ENCODE data around the gene TNRC18.
"Not testable (repeated sequence)": the region's sequence is repeated elsewhere in the genome, so short reads cannot be mapped to it uniquely, and the experiment has no call there.

TNRC18 gene

GRCh38 chr7:5349437-5350173 lies 74.0 kb downstream of the TNRC18 start:
- DNase-seq (ENCODE audit: low spot score), result no peak

GRCh38 chr7:5349005-5349380 lies 74.6 kb downstream of the TNRC18 start:
- no peak for DNase-seq (ENCODE audit: low spot score)

GRCh38 chr7:5348134-5349004 lies 75.3 kb downstream of the TNRC18 start:
- DNase-seq (ENCODE audit: low spot score), result no peak

- DNase-seq (ENCODE audit: low spot score), result no peak
Observed at GRCh38 chr7:5345671-5346070, 78.0 kb downstream of the TNRC18 start.

- DNase-seq (ENCODE audit: low spot score), result no peak
Observed at GRCh38 chr7:5345171-5345570, 78.5 kb downstream of the TNRC18 start.

- DNase-seq (ENCODE audit: low spot score), result no peak
Observed at GRCh38 chr7:5344342-5344741, 79.3 kb downstream of the TNRC18 start.

- no peak for DNase-seq (ENCODE audit: low spot score)
Observed at GRCh38 chr7:5343884-5344283, 79.8 kb downstream of the TNRC18 start.

GRCh38 chr7:5342631-5343030 lies 81.0 kb downstream of the TNRC18 start:
- no peak for DNase-seq (ENCODE audit: low spot score)

- DNase-seq (ENCODE audit: low spot score), result no peak
Observed at GRCh38 chr7:5339955-5340354, 83.7 kb downstream of the TNRC18 start.

- no peak for DNase-seq (ENCODE audit: low spot score)
Observed at GRCh38 chr7:5337047-5337446, 86.6 kb downstream of the TNRC18 start.

GRCh38 chr7:5334671-5335070 lies 89.0 kb downstream of the TNRC18 start:
- no peak for DNase-seq (ENCODE audit: low spot score)

GRCh38 chr7:5333121-5334045 lies 90.3 kb downstream of the TNRC18 start:
- DNase-seq (ENCODE audit: low spot score), result no peak

GRCh38 chr7:5332579-5332978 lies 91.1 kb downstream of the TNRC18 start:
- no peak for DNase-seq (ENCODE audit: low spot score)

GRCh38 chr7:5330288-5330687 lies 93.3 kb downstream of the TNRC18 start:
- no peak for DNase-seq (ENCODE audit: low spot score)

- no peak for DNase-seq (ENCODE audit: low spot score)
Observed at GRCh38 chr7:5324961-5325360, 98.7 kb downstream of the TNRC18 start.

- DNase-seq (ENCODE audit: low spot score), result not testable (repeated sequence)
Observed at GRCh38 chr7:5323800-5324781, 99.5 kb downstream of the TNRC18 start.

- DNase-seq (ENCODE audit: low spot score), result no peak
Observed at GRCh38 chr7:5322621-5323410, 100.8 kb downstream of the TNRC18 start.

GRCh38 chr7:5320802-5321396 lies 102.7 kb downstream of the TNRC18 start:
- no peak for DNase-seq (ENCODE audit: low spot score)

- no peak for DNase-seq (ENCODE audit: low spot score)
Observed at GRCh38 chr7:5320391-5320790, 103.2 kb downstream of the TNRC18 start.

GRCh38 chr7:5318613-5319012 lies 105.0 kb downstream of the TNRC18 start:
- not testable (repeated sequence) for DNase-seq (ENCODE audit: low spot score)

Data from COLO829 (cell line).